Peyer's patch (tissue), 4 donors: ENCODE data around the gene MND1.

ENCODE experiments used
- CTCF ChIP-seq, 6 experiments: fragments of 450-650 bp in 4 of 6; fragments of 200-600 bp in 2 of 6; sonication (generic) in 1 of 6; IDR thresholded peaks; one replicate each; pipeline ENCODE4 v1.5.1; 2017 to 2019; ENCODE audit warnings: antibody characterized with exemption in 6 of 6, mild to moderate bottlenecking in 3 of 6, moderate library complexity in 1 of 6
- POLR2A ChIP-seq, 2 donors: fragments of 450-650 bp; IDR thresholded peaks; one replicate each; pipeline ENCODE4 v1.5.1; 2017; ENCODE audit warnings: antibody characterized with exemption in 2 of 2, mild to moderate bottlenecking in 2 of 2, moderate library complexity in 2 of 2

- no peak for TF ChIP-seq CTCF (IDR thresholded peaks at IDR 0.05)
- TF ChIP-seq POLR2A (IDR thresholded peaks at IDR 0.05) = no peak
These were observed 73.6 kb downstream of the MND1 start for GRCh38 chr4:153418121-153418520.
